Glutamatergic neuron (in vitro differentiated cells): ENCODE measurements around the gene STRIP1. TPM values are rescaled to one million over a fixed set of nuclear protein-coding genes. Genes with fewer than 3 reads are reported as not detected.

ENCODE experiments used
- DNase-seq: peaks from one replicate; pipeline ENCODE4 v3.0.0; 2022
- H3K27ac Mint-ChIP-seq: one replicate; pipeline ENCODE4 v1.8.0; 2020; ENCODE audit warnings: mild to moderate bottlenecking, mixed read lengths, inconsistent platforms; ENCODE audit not compliant: unreplicated experiment
- H3K27me3 Mint-ChIP-seq: one replicate; pipeline ENCODE4 v1.8.0; 2020; ENCODE audit warnings: mild to moderate bottlenecking, moderate library complexity, mixed read lengths, inconsistent platforms; ENCODE audit not compliant: unreplicated experiment
- H3K36me3 Mint-ChIP-seq: one replicate; pipeline ENCODE4 v1.8.0; 2020; ENCODE audit warnings: mild to moderate bottlenecking, mixed read lengths, inconsistent platforms; ENCODE audit not compliant: unreplicated experiment
- H3K4me1 Mint-ChIP-seq: one replicate; pipeline ENCODE4 v1.8.0; 2020; ENCODE audit warnings: mild to moderate bottlenecking, low read depth, mixed read lengths, inconsistent platforms; ENCODE audit not compliant: unreplicated experiment
- H3K4me3 Mint-ChIP-seq: one replicate; pipeline ENCODE4 v1.8.0; 2020; ENCODE audit warnings: mild to moderate bottlenecking, mixed read lengths, inconsistent platforms; ENCODE audit not compliant: unreplicated experiment
- H3K9me3 Mint-ChIP-seq: one replicate; pipeline ENCODE4 v1.8.0; 2020; ENCODE audit warnings: mild to moderate bottlenecking, moderate library complexity, mixed read lengths, inconsistent platforms; ENCODE audit not compliant: unreplicated experiment
- total RNA-seq: library from RNA; stranded (reverse); fragmentation: NEBNext Ultra II Directional; extraction: Animal tissue kit (Norgen Biotek cat#: 25700); gene quantifications from one replicate; pipeline ENCODE4 v1.2.1, GENCODE V29; 2021; ENCODE audit not compliant: unreplicated experiment
- TF ChIP-seq, protein P1 (sequence below): fragments of 200-600 bp; sonication (generic); IDR thresholded peaks from one replicate; pipeline ENCODE4 v1.5.0; 2021; ENCODE audit not compliant: partially characterized antibody, unreplicated experiment

STRIP1 gene
- total RNA-seq, 1 donor from 2014 or later, result 90.2 TPM

DNA sequence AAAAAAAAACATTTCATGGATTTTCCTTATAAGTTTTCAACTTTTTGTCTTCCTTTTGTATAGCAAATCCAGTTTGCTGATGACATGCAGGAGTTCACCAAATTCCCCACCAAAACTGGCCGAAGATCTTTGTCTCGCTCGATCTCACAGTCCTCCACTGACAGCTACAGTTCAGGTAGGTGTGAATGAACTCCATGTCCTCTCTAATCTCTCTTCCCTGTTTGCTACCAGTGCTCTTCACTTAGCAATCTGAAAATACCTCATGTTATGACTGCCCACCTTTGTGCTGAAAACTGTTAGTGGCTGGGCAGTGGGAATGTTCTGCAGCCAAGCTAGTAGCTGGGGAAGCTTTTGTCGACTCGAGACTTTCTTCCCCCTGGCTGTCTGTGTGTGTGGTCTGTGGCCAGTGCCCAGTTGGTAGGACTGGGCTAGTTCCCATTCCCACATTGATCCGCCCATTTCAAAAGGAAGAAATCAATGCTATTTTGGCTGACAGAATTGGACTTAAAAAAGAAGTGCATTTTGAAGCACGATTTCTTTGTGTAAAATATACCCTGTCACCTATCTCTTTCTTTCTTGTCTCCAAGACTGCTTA lies 25.4 kb upstream of the STRIP1 start:
- H3K4me1 Mint-ChIP-seq, result peaks cover 25% of the 10 kb centered on the region
- no peak overlapping the region for H3K27ac Mint-ChIP-seq
- no peaks in the 10 kb centered on the region for H3K36me3 Mint-ChIP-seq
- no peak for DNase-seq
- TF ChIP-seq, protein P1, sequence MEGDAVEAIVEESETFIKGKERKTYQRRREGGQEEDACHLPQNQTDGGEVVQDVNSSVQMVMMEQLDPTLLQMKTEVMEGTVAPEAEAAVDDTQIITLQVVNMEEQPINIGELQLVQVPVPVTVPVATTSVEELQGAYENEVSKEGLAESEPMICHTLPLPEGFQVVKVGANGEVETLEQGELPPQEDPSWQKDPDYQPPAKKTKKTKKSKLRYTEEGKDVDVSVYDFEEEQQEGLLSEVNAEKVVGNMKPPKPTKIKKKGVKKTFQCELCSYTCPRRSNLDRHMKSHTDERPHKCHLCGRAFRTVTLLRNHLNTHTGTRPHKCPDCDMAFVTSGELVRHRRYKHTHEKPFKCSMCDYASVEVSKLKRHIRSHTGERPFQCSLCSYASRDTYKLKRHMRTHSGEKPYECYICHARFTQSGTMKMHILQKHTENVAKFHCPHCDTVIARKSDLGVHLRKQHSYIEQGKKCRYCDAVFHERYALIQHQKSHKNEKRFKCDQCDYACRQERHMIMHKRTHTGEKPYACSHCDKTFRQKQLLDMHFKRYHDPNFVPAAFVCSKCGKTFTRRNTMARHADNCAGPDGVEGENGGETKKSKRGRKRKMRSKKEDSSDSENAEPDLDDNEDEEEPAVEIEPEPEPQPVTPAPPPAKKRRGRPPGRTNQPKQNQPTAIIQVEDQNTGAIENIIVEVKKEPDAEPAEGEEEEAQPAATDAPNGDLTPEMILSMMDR, result no peak
- no peaks in the 10 kb centered on the region for H3K27me3 Mint-ChIP-seq
- no peaks in the 10 kb centered on the region for H3K9me3 Mint-ChIP-seq
- no peak overlapping the region for H3K4me3 Mint-ChIP-seq

DNA sequence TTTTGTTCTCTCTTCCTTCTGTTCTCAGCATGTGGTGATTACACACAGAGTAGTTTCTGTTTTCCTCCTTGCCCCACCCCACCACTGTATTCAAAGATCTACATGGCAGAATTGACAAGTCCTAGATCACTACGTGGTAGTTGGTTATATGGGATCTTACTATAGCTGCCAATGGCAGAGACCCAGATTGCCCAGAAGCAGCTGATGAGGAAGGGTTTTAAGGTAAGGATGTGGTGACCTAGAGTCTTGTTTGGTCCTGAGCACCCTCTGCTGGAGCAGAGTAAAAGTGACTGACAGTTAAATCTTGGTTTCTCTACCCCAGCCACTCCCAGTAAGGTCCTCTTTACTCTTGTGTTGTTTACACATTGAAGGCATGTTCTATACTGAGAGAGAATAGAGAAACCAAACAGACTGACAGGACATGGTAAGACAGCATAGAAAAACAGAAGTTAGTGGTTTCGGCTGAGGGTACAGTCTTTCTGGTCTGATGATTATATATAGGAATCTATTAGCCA lies 22.8 kb upstream of the STRIP1 start:
- H3K9me3 Mint-ChIP-seq, result no peaks in the 10 kb centered on the region
- no peak overlapping the region for H3K4me3 Mint-ChIP-seq
- no peaks in the 10 kb centered on the region for H3K36me3 Mint-ChIP-seq
- H3K4me1 Mint-ChIP-seq, result peaks cover 10% of the 10 kb centered on the region
- TF ChIP-seq, protein P1, result peak; percentile 49
- no peaks in the 10 kb centered on the region for H3K27me3 Mint-ChIP-seq
- no peak overlapping the region for H3K27ac Mint-ChIP-seq
- DNase-seq, result no peak

DNA sequence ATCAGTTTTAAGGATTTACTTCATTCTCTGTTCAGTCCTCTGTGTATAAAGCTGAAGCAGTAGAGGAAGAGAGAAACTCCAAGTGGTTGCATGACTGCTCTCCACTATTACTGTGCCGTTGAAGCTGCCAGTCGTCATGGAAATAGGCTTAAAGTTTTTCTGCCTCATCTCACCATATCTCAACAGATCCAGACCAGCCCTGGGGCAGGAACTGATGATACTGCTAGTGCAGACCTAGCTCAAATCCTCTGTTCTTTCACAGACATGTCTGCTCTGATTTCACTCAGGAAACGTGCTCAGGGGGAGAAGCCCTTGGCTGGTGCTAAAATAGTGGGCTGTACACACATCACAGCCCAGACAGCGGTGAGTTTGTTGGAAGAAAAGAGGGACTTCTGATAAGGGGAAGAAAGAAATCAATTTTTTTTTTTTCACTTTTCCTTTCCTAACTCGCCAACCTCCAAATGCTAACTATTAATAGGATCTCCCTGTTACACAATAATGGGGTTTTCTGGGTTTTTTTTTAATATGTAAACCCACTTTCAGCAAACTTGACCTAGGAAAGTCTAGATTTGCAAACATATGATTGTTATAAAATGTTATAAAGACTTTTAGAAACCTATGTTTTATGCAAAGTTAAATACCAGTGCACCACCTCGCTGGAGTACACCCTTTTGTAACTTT lies 22.2 kb upstream of the STRIP1 start:
- no peak overlapping the region for H3K27ac Mint-ChIP-seq
- peaks cover 4% of the 10 kb centered on the region for H3K4me1 Mint-ChIP-seq
- no peaks in the 10 kb centered on the region for H3K27me3 Mint-ChIP-seq
- TF ChIP-seq, protein P1, result no peak
- no peak for DNase-seq
- no peaks in the 10 kb centered on the region for H3K9me3 Mint-ChIP-seq
- H3K4me3 Mint-ChIP-seq, result no peak overlapping the region
- no peaks in the 10 kb centered on the region for H3K36me3 Mint-ChIP-seq

DNA sequence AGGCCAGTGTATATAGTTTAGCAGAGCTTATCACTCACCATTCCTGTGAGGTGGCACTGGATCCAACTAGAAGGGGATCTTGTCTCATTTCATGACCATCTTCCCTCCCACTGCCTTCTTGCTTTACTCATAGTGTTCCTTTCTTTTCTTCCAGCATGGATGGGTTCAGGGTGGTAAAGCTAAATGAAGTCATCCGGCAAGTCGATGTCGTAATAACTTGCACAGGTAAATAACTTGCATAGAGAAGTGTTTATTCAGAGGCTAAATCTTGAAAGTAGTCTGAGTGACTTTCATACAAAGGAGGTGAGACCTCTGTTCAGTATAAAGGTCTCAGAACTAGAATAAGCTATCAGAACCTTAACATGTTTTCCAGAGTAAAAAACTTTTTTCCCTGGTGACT lies 16.6 kb upstream of the STRIP1 start:
- TF ChIP-seq, protein P1, result no peak
- H3K27ac Mint-ChIP-seq, result no peak overlapping the region

DNA sequence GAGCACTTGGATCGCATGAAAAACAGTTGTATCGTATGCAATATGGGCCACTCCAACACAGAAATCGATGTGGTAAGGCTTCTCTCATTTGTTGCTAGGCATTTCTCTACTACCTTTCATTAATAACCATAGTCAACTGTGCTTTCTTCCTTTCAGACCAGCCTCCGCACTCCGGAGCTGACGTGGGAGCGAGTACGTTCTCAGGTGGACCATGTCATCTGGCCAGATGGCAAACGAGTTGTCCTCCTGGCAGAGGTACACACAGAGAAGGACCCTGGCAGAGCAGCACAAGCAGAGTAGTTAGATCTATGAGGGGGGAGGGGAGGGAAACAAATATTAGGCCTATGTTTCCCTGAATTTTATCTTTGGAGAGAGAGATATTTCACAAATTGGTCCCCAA lies 16.0 kb upstream of the STRIP1 start:
- Mint-ChIP-seq H3K27me3 (no peaks in the 10 kb centered on the region), H3K4me1 (no peaks in the 10 kb centered on the region), H3K27ac (no peak overlapping the region), H3K9me3 (no peaks in the 10 kb centered on the region), H3K36me3 (peaks cover 5% of the 10 kb centered on the region), H3K4me3 (no peak overlapping the region)
- DNase-seq, result no peak
- TF ChIP-seq, protein P1, result no peak

More for the DNA sequence above, 16.6 kb upstream of the STRIP1 start:
- H3K36me3 Mint-ChIP-seq, result no peaks in the 10 kb centered on the region
- no peak for DNase-seq
- H3K4me1 Mint-ChIP-seq, result no peaks in the 10 kb centered on the region
- no peaks in the 10 kb centered on the region for H3K9me3 Mint-ChIP-seq
- H3K4me3 Mint-ChIP-seq, result no peak overlapping the region
- H3K27me3 Mint-ChIP-seq, result no peaks in the 10 kb centered on the region
